GM12878 (cell line): ENCODE data around the gene ATP6V0C. TPM values are rescaled to one million over a fixed set of nuclear protein-coding genes. Genes with fewer than 3 reads are reported as not detected.

Experiments used
- ATAC-seq: fragments of 200-7000 bp; cut with Tn5 transposase; 3 replicates; pipeline ENCODE4 v1.9.1; 2020; ENCODE audit warnings: mild to moderate bottlenecking, moderate library complexity
- BruUV-seq: library from RNA; stranded (reverse); fragments of 400-500 nt; replicated peaks from 2 replicates; lab custom pipeline; 2021; lab: Mats Ljungman, UMichigan
- CTCF ChIA-PET: fragments of 300-600 bp; sonication (Branson Sonifier 250); formaldehyde crosslinking; extraction: SDS; loops from one replicate; lab custom pipeline; 2021; ENCODE audit warnings: inconsistent platforms; lab: Yijun Ruan, JAX
- POLR2A ChIA-PET: fragments of 350-600 bp; formaldehyde crosslinking; extraction: SDS; loops from one replicate; lab custom pipeline; 2021; ENCODE audit warnings: inconsistent platforms; lab: Charles Lee
- RAD21 ChIA-PET: fragments of 300-600 bp; sonication (Branson Sonifier 250); formaldehyde crosslinking; loops from one replicate; lab custom pipeline; 2023; ENCODE audit warnings: antibody characterized with exemption; ENCODE audit not compliant: unreplicated experiment; lab: Charles Lee
- SMC1A ChIA-PET: fragments of 300-600 bp; sonication (Branson Sonifier 250); formaldehyde crosslinking; loops from one replicate; lab custom pipeline; 2023; ENCODE audit not compliant: unreplicated experiment, uncharacterized antibody; lab: Charles Lee
- DNase-seq: peaks from one replicate; pipeline ENCODE4 v3.0.0-alpha.2; 2011; ENCODE audit warnings: low read depth, low spot score
- FAIRE-seq: peaks from 3 replicates; lab custom pipeline; 2011; peaks lifted over from hg19 to GRCh38; lab: Jason Lieb, UNC
- H2AFZ ChIP-seq: 2 replicates; pipeline ENCODE4 v1.6.0; 2011; ENCODE audit warnings: low read depth, low read length, control low read depth; ENCODE audit not compliant: control insufficient read depth
- H3K27ac ChIP-seq: 2 replicates; pipeline ENCODE4 v1.5.1; 2011; ENCODE audit warnings: control low read depth; ENCODE audit not compliant: control insufficient read depth, insufficient read depth
- H3K27me3 ChIP-seq, 2 experiments: replicated peaks in 1 of 2; 2 replicates each; pipeline versions ENCODE4 v1.6.0 to v1.6.1; 2011; ENCODE audit warnings: low read length in 1 of 2; ENCODE audit not compliant: control insufficient read depth in 2 of 2, insufficient read depth in 2 of 2
- H3K36me3 ChIP-seq, 2 experiments: 2 replicates each; pipeline ENCODE4 v1.5.1; 2011; ENCODE audit warnings: low read length in 1 of 2; ENCODE audit not compliant: control insufficient read depth in 2 of 2, insufficient read depth in 2 of 2
- H3K4me1 ChIP-seq: 2 replicates; pipeline ENCODE4 v1.6.1; 2011; ENCODE audit warnings: mild to moderate bottlenecking, low read length, moderate library complexity, mixed read lengths; ENCODE audit not compliant: control insufficient read depth, insufficient read depth
- H3K4me2 ChIP-seq: 2 replicates; pipeline ENCODE4 v1.6.0; 2011; ENCODE audit warnings: control low read depth; ENCODE audit not compliant: control insufficient read depth, insufficient read depth
- H3K4me3 ChIP-seq: fragments of 200-600 bp; sonication (generic); 2 replicates; pipeline ENCODE4 v1.5.1; 2016
- H3K79me2 ChIP-seq: 2 replicates; pipeline ENCODE4 v1.6.0; 2011; ENCODE audit warnings: low read length; ENCODE audit not compliant: control insufficient read depth, insufficient read depth
- H3K9ac ChIP-seq: 2 replicates; pipeline ENCODE4 v1.8.0; 2011; ENCODE audit warnings: low read length, control low read depth, mixed read lengths; ENCODE audit not compliant: control insufficient read depth, insufficient read depth
- H3K9me3 ChIP-seq: replicated peaks from 3 replicates; pipeline ENCODE4 v1.5.1; 2011; ENCODE audit warnings: mild to moderate bottlenecking, low read length; ENCODE audit not compliant: control insufficient read depth, insufficient read depth
- H4K20me1 ChIP-seq: 2 replicates; pipeline ENCODE4 v1.6.0; 2011; ENCODE audit not compliant: control insufficient read depth, insufficient read depth
- CTCF ChIP-seq, 3 experiments: IDR thresholded peaks in 2 of 3; conservative IDR thresholded peaks in 1 of 3; 2 replicates each; pipeline ENCODE4 v1.5.1; 2011; ENCODE audit warnings: low read depth in 3 of 3, low read length in 3 of 3, mild to moderate bottlenecking in 3 of 3, control low read depth in 2 of 3, moderate library complexity in 2 of 3, inconsistent platforms in 1 of 3, mixed read lengths in 1 of 3; ENCODE audit not compliant: control insufficient read depth in 2 of 3, insufficient read depth in 1 of 3; ENCODE audit errors: extremely low read depth in 1 of 3
- EGR1 ChIP-seq, 2 experiments: IDR thresholded peaks; 1 replicate in 1 of 2; 2 replicates in 1 of 2; pipeline ENCODE4 v1.6.1; 2011 to 2012; ENCODE audit warnings: low read depth in 2 of 2, low read length in 2 of 2, borderline replicate concordance in 1 of 2, mild to moderate bottlenecking in 1 of 2, moderate library complexity in 1 of 2
- JUND ChIP-seq: IDR thresholded peaks from 2 replicates; pipeline ENCODE4 v1.6.1; 2012; ENCODE audit warnings: low read depth, mild to moderate bottlenecking, low read length, improper control_type of control experiment, moderate library complexity
- SMARCA5 ChIP-seq: fragments of 450-650 bp; IDR thresholded peaks from 2 replicates; pipeline ENCODE4 v1.6.1; 2017; ENCODE audit warnings: mild to moderate bottlenecking
- SMC3 ChIP-seq: IDR thresholded peaks from 2 replicates; pipeline ENCODE4 v1.6.1; 2011; ENCODE audit warnings: low read length, improper control_type of control experiment, borderline replicate concordance
- WGBS: methylation state at CpG from one replicate; pipeline ENCODE4 v1.1.6; 2016; ENCODE audit warnings: low lambda C conversion rate; ENCODE audit not compliant: insufficient replicate concordance, insufficient coverage; ENCODE audit errors: missing lambda C conversion rate; 5-methylcytosine and 5-hydroxymethylcytosine counted together
- in situ Hi-C: fragments of 300-500 bp; cut with MboI; formaldehyde crosslinking; loops from 9 replicates; pipeline ENCODE4 v1.14.3; 2018; ENCODE audit warnings: mixed read lengths
- intact Hi-C: fragments of 100-400 bp; cut with micrococcal nuclease; formaldehyde crosslinking; loops from one replicate; pipeline ENCODE4 v1.14.2; 2022; ENCODE audit not compliant: unreplicated experiment
- polyA plus RNA-seq, 11 experiments: library from polyadenylated mRNA; depleted of rRNA in 4 of 11; unstranded in 6 of 11; stranded (reverse) in 5 of 11; fragments of >200 nt; fragmentation: Nextera tagmentation in 4 of 11; fragmentation: Illumina TruSeq in 1 of 11; extraction: Ambion mirVana in 4 of 11; extraction: Trizol in 1 of 11; gene quantifications; 1 replicate in 1 of 11; 2 replicates in 10 of 11; pipeline versions ENCODE4 v1.2.1 to v1.2.3, GENCODE V29; 2011 to 2016; ENCODE audit warnings: inconsistent platforms in 2 of 11, missing spikeins in 2 of 11, low read depth in 1 of 11
- total RNA-seq, 4 experiments: library from RNA; depleted of rRNA in 3 of 4; stranded (reverse); fragments of >200 nt in 3 of 4; fragmentation: Illumina TruSeq in 1 of 4; extraction: Trizol in 1 of 4; gene quantifications; 2 replicates each; pipeline versions ENCODE4 v1.2.1 to v1.2.3, GENCODE V29; 2013 to 2021

ATP6V0C gene
- total and polyA plus RNA-seq, 10 of the 15 experiments (the other 5 are each of a cell fraction or from before 2014, with no cell fraction given) = 2.4 to 135 (median 18.4) TPM

GRCh38 chr16:2512735-2513404 lies 882 bp upstream of the ATP6V0C start:
- Histone ChIP-seq H3K27ac (peak overlapping the region; percentile 84), H2AFZ (peak overlapping the region; percentile 29)
- TF ChIP-seq SMC3 (no peak), CTCF (IDR thresholded peaks at IDR 0.05 in 2 of 3, conservative IDR thresholded peaks at IDR 0.05 in 1 of 3; ENCODE audit: control insufficient read depth in 2 of 3, extremely low read depth in 1 of 3, insufficient read depth in 1 of 3, low read depth in 3 of 3, low read length in 3 of 3) (peak in 2 of 3 experiments; percentile 14 to 25; a peak in 1 of 6 replicates), EGR1 (IDR thresholded peaks at IDR 0.05; ENCODE audit: borderline replicate concordance in 1 of 2, low read depth in 2 of 2, low read length in 2 of 2) (peak in 1 of 2 experiments; percentile 55; a peak in 1 of 3 replicates), SMARCA5 (peak; percentile 66), JUND (no peak)
- TF ChIP-seq, all 136 proteins: peak for 3
- H3K4me3 ChIP-seq = peak overlapping the region; percentile 75
- no TSS peak for BruUV-seq
- peak; percentile 3 for ATAC-seq
- intact Hi-C loops = no loop called here
- H3K4me2 ChIP-seq = peak overlapping the region; percentile 52
- SMC1A ChIA-PET = interaction anchor here (0.8 to 1.3 kb wide), 2 partner anchors 11 to 25 kb away, joined by 3 to 5 read pairs; partner anchors contain the start of gene PDPK1
- in situ Hi-C loops = no loop called here
- no peaks in the 10 kb centered on the region for H3K9me3 ChIP-seq
- RAD21 ChIA-PET = interaction anchor here (1.0 to 1.3 kb wide), 2 partner anchors 43 to 240 kb away, joined by 3 to 4 read pairs; partner anchors contain the start of gene SRRM2
- H3K27me3 ChIP-seq = no peaks in the 10 kb centered on the region
- no peak for DNase-seq
- peaks cover 39% of the 10 kb centered on the region for H3K79me2 ChIP-seq
- peaks cover 6% of the 10 kb centered on the region; the same call in 1 of the 2 replicates for H4K20me1 ChIP-seq
- no peak for FAIRE-seq
- CTCF ChIA-PET = interaction anchor here (0.6 to 1.6 kb wide), 3 partner anchors 23 to 372 kb away, joined by 3 to 4 read pairs (median 4); no protein-coding TSS in a partner anchor
- POLR2A ChIA-PET = interaction anchor here (0.9 to 1.7 kb wide), 3 partner anchors 19 to 358 kb away, joined by 3 to 6 read pairs (median 3); partner anchors contain the start of genes CCNF and TRAF7
- H3K9ac ChIP-seq = 0 out of 2 replicates have a peak overlapping the region, but pooled peaks have one; percentile 36
- WGBS = 41% methylated on average over 15 of the region's 15 CpGs
- H3K36me3 ChIP-seq = peaks cover 3 to 6% of the 10 kb centered on the region in 2 experiments; a peak in 3 of 4 replicates
- H3K4me1 ChIP-seq = peaks cover 34% of the 10 kb centered on the region
